ENCODE data around the gene MAP2K7. TPM values are rescaled to one million over a fixed set of nuclear protein-coding genes. Genes with fewer than 3 reads are reported as not detected.

MAP2K7 gene
- total and polyA plus RNA-seq, 8 donors, result 4.1 to 52.2 (median 14.7) TPM

DNA sequence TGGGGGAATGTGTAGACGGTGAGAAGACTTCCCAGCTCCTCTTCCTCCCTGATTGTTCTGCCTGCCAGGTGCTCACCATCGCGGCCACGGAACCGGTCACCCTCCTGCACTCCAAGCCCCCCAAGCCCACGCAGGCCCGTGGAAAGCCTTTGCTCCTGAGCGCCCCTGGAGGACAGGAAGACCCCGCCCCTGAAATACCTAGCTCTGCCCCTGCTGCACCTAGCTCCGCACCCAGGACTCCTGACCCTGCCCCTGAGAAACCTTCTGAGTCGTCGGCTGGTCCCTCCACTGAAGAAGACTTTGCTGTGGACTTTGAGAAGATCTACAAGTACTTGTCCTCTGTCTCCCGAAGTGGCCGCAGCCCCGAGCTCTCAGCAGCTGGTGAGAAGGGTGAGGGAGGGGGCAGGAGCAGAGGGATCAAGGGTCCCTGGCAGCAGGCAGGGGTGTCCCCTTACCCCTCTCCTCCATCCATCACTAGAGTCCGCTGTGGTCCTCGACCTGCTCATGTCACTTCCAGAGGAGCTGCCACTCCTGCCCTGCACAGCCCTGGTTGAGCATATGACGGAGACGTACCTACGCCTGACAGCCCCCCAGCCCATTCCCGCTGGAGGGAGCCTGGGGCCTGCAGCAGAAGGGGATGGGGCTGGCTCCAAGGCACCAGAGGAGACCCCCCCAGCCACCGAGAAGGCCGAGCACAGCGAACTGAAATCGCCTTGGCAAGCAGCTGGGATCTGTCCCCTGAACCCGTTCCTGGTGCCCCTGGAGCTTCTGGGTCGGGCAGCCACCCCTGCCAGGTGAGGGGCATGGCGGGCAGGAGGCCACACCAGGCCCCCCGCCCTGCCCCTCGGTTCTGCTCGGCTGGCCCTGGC is 18.5 kb downstream of the MAP2K7 start:
- Histone ChIP-seq H3K27ac (peak overlapping the region in 3 of 5 donors; percentile 89 to 94 (median 94)), H3K4me3 (peak overlapping the region in 2 of 4 donors; percentile 69 to 79)
- no peak for DNase-seq

DNA sequence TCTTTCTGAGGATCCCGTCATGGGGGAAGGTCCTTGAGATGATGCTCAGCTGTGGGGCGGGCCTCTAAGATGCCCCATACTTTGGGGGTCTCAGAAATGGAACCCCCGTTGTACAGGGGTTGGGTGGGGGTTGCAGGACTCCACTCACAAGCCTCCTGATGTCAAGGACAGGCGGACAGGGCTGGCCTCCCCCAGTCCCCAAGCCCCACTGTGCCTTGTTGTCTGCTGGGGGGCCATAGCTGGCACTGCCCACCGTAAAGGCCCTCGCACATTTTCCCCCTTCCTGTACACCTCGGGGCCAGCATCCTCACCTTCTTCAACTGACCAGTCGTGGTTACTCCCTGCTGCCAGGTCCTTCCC is 19.1 kb downstream of the MAP2K7 start:
- Histone ChIP-seq H3K4me3 (no peak overlapping the region), H3K27ac (peak overlapping the region in 2 of 5 donors; percentile 86 to 89), H3K27me3 (peaks cover 0 to 32% (median 25%) of the 10 kb centered on the region in 3 donors), H3K36me3 (peaks cover 13 to 20% (median 17%) of the 10 kb centered on the region in 4 donors), H3K9me3 (no peaks in the 10 kb centered on the region), H3K4me1 (peaks cover 55 to 89% (median 70%) of the 10 kb centered on the region in 4 donors)
- DNase-seq, result no peak
- WGBS, 5 donors, result 80 to 92% (median 87%) methylated on average over 7 to 8 of the region's 8 CpGs
- intact Hi-C loops (cut with DNase I; ENCODE audit: low total_unique reads), result loop anchor here (10.0 kb wide), 1 partner anchor 68 kb away; no protein-coding TSS in a partner anchor
- no peak for TF ChIP-seq CTCF (IDR thresholded peaks at IDR 0.05)
- no peak for TF ChIP-seq POLR2A (IDR thresholded peaks at IDR 0.05)
- no peak for TF ChIP-seq EP300 (IDR thresholded peaks at IDR 0.05)
- TF ChIP-seq POLR2AphosphoS5 (IDR thresholded peaks at IDR 0.05), result no peak

More for the DNA sequence above, 18.5 kb downstream of the MAP2K7 start:
- Histone ChIP-seq H3K36me3 (peaks cover 13 to 20% (median 17%) of the 10 kb centered on the region in 4 donors), H3K4me1 (peaks cover 57 to 89% (median 72%) of the 10 kb centered on the region in 4 donors), H3K9me3 (no peaks in the 10 kb centered on the region), H3K27me3 (peaks cover 5 to 38% (median 31%) of the 10 kb centered on the region in 3 donors)
- intact Hi-C loops (cut with DNase I; ENCODE audit: low total_unique reads), result loop anchor here (10.0 kb wide), 1 partner anchor 67 kb away; no protein-coding TSS in a partner anchor
- TF ChIP-seq POLR2AphosphoS5 (IDR thresholded peaks at IDR 0.05) (no peak), POLR2A (IDR thresholded peaks at IDR 0.05) (no peak), CTCF (IDR thresholded peaks at IDR 0.05) (no peak), EP300 (IDR thresholded peaks at IDR 0.05) (no peak)
- WGBS, 5 donors, result 85 to 94% (median 91%) methylated on average over 13 to 31 of the region's 31 CpGs

DNA sequence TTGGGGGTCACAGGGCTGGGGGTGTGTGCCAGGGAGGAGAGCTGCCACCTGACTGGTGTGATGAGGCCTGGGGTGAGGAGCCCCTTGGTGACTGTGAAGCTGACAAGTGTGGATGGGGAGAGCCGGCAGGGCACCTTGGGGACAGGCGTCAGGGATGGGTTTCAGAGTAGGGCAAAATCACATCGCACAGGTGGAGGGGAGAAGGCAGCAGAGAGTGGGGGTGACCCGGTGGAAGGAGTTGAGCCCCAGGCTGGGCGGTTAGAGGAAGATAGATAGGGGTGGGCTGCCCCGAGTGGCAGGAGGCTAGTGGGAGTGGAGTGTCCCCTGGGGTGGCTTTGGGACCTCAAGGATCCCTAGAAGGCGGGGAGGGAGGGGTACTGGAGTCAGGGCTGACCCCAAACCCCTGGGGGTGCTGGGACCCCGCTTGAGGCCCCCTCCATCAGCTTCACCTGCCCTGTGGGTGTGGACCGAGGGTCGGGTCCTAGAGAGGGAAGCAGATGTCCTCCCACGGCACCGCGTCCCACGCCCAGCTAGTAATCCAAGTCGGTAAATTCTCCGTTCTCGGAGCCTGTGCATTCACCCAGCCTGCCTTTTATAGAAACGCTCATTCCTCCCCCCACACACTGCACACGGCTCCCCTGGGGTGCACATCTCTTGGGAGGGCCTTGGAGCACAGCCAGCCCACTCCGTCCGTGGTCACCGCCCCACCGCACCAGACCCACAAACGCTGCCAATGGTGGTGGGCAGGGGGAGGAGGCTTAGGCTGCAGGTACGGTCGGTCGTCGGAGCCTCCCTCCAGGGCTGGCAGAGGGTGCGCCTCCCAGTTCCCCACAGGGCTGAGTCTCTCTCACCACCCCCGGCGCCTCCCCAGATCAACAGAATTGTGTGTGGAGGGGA is 19.9 kb downstream of the MAP2K7 start:
- H3K4me3 ChIP-seq, result no peak overlapping the region
- peaks cover 0 to 25% (median 17%) of the 10 kb centered on the region in 3 donors for H3K27me3 ChIP-seq
- intact Hi-C loops (cut with DNase I; ENCODE audit: low total_unique reads), result loop anchor here (10.0 kb wide), 1 partner anchor 69 kb away; no protein-coding TSS in a partner anchor
- peaks cover 58 to 89% (median 74%) of the 10 kb centered on the region in 4 donors for H3K4me1 ChIP-seq
- TF ChIP-seq POLR2A (IDR thresholded peaks at IDR 0.05), result no peak
- TF ChIP-seq EP300 (IDR thresholded peaks at IDR 0.05), result no peak
- TF ChIP-seq CTCF (IDR thresholded peaks at IDR 0.05), result no peak
- TF ChIP-seq POLR2AphosphoS5 (IDR thresholded peaks at IDR 0.05), result no peak
- peak in 1 of 2 donors; percentile 52 for DNase-seq
- no peaks in the 10 kb centered on the region for H3K9me3 ChIP-seq
- WGBS, 5 donors, result 68 to 84% (median 81%) methylated on average over 24 to 31 of the region's 31 CpGs
- peaks cover 13 to 20% (median 17%) of the 10 kb centered on the region in 4 donors for H3K36me3 ChIP-seq
- peak overlapping the region in 2 of 5 donors; percentile 86 to 89 for H3K27ac ChIP-seq

DNA sequence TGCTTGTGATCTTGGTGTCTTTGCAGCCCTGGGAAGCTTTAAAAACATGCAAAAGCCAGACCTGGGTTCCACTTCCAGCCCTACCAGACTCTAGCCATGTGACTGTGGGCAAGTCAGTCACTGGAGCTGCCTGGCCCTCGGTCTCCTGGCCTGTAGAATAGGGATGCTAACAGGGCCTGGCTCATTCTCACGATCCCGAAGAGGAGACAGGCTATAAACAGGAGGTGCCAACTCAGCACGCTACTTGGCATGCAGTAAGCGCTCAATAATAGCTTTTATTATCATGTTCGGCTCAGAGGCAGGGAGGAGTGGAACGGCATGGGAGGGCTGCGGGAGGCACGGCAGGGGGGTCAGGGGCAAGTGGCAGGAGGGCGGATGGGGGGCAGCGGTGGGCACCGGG is 20.6 kb downstream of the MAP2K7 start:
- WGBS, 5 donors, result 70 to 80% (median 74%) methylated on average over 12 of the region's 12 CpGs
- Histone ChIP-seq H3K27me3 (peaks cover 0 to 18% (median 10%) of the 10 kb centered on the region in 3 donors), H3K9me3 (no peaks in the 10 kb centered on the region), H3K27ac (peak overlapping the region in 2 of 5 donors; percentile 86 to 89), H3K4me1 (peaks cover 58 to 86% (median 71%) of the 10 kb centered on the region in 4 donors), H3K4me3 (peak overlapping the region in 2 of 4 donors; percentile 57 to 60), H3K36me3 (peaks cover 13 to 20% (median 17%) of the 10 kb centered on the region in 4 donors)
- no peak for DNase-seq
- intact Hi-C loops (cut with DNase I; ENCODE audit: low total_unique reads), result loop anchor here (10.0 kb wide), 1 partner anchor 69 kb away; no protein-coding TSS in a partner anchor
- TF ChIP-seq POLR2A (IDR thresholded peaks at IDR 0.05) (no peak), CTCF (IDR thresholded peaks at IDR 0.05) (no peak), EP300 (IDR thresholded peaks at IDR 0.05) (no peak), POLR2AphosphoS5 (IDR thresholded peaks at IDR 0.05) (no peak)
